Cardiac muscle cell (in vitro differentiated cells and primary cell): ENCODE data around the gene BMPER. TPM values are rescaled to one million over a fixed set of nuclear protein-coding genes. Genes with fewer than 3 reads are reported as not detected.
A peak's percentile ranks its signal among the peaks of the same experiment; 100 is the strongest.

Experiments
- DNase-seq, 2 donors: peaks; one replicate each; pipeline versions ENCODE4 v3.0.0 to v3.0.0-alpha.2; 2010 to 2017; ENCODE audit warnings: low read depth in 1 of 2, low spot score in 1 of 2
- H3K27ac ChIP-seq: fragments of 200-600 bp; sonication (generic); 2 replicates; pipeline ENCODE4 v1.5.1; 2016
- H3K27me3 ChIP-seq: fragments of 200-600 bp; sonication (generic); 2 replicates; pipeline ENCODE4 v1.6.0; 2016; ENCODE audit warnings: control low read depth
- H3K36me3 ChIP-seq: fragments of 200-600 bp; sonication (generic); 2 replicates; pipeline ENCODE4 v1.5.1; 2016; ENCODE audit warnings: control low read depth
- H3K4me1 ChIP-seq: fragments of 200-600 bp; sonication (generic); 2 replicates; pipeline ENCODE4 v1.8.1; 2017; ENCODE audit warnings: low read depth, mild to moderate bottlenecking, mixed run types
- H3K4me3 ChIP-seq: fragments of 200-600 bp; sonication (generic); 2 replicates; pipeline ENCODE4 v1.5.1; 2016; ENCODE audit warnings: mild to moderate bottlenecking
- H3K9me3 ChIP-seq: fragments of 200-600 bp; sonication (generic); 2 replicates; pipeline ENCODE4 v1.5.1; 2017; ENCODE audit warnings: low read depth, mild to moderate bottlenecking, control low read depth
- polyA plus RNA-seq: library from polyadenylated mRNA; unstranded; fragments of >200 nt; fragmentation: Nextera tagmentation; extraction: Ambion mirVana; gene quantifications from 2 replicates; pipeline ENCODE4 v1.2.1, GENCODE V29; 2016
- total RNA-seq: library from RNA; depleted of rRNA; stranded (reverse); fragments of >200 nt; gene quantifications from 2 replicates; pipeline ENCODE4 v1.2.3, GENCODE V29; 2016
- TF ChIP-seq, protein P1 (sequence below): IDR thresholded peaks from 2 replicates; pipeline ENCODE4 v1.5.1; 2012; ENCODE audit warnings: low read depth, mild to moderate bottlenecking, low read length

BMPER gene
- total and polyA plus RNA-seq, 2 experiments from 2014 or later: 53.6 to 138 TPM

DNA sequence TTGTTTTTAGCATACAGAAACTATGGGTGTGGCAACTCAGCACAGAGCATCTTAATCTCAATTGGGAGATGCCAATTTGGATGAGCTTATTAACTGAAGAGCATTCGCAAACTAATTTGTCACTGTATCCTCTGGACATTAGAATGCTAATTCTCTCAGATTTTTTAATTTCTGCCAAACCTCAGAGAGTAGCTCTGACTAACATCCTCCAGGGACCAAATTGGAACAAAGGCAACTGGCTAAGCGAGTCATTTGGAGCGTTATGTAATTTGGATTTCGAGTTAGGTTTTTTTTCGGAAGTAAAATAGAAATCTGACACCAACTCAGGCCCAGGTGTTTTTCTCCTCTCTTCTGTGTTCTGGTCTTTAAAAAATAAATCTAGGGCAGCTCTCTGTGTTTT is 201.9 kb downstream of the BMPER start:
- Histone ChIP-seq H3K27me3 (no peaks in the 10 kb centered on the region), H3K4me3 (no peak overlapping the region), H3K36me3 (no peaks in the 10 kb centered on the region), H3K27ac (peak overlapping the region; percentile 61), H3K9me3 (no peaks in the 10 kb centered on the region), H3K4me1 (peaks cover 42% of the 10 kb centered on the region)
- TF ChIP-seq, protein P1, sequence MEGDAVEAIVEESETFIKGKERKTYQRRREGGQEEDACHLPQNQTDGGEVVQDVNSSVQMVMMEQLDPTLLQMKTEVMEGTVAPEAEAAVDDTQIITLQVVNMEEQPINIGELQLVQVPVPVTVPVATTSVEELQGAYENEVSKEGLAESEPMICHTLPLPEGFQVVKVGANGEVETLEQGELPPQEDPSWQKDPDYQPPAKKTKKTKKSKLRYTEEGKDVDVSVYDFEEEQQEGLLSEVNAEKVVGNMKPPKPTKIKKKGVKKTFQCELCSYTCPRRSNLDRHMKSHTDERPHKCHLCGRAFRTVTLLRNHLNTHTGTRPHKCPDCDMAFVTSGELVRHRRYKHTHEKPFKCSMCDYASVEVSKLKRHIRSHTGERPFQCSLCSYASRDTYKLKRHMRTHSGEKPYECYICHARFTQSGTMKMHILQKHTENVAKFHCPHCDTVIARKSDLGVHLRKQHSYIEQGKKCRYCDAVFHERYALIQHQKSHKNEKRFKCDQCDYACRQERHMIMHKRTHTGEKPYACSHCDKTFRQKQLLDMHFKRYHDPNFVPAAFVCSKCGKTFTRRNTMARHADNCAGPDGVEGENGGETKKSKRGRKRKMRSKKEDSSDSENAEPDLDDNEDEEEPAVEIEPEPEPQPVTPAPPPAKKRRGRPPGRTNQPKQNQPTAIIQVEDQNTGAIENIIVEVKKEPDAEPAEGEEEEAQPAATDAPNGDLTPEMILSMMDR: no peak
- peak in 1 of 2 donors; percentile 86 for DNase-seq

DNA sequence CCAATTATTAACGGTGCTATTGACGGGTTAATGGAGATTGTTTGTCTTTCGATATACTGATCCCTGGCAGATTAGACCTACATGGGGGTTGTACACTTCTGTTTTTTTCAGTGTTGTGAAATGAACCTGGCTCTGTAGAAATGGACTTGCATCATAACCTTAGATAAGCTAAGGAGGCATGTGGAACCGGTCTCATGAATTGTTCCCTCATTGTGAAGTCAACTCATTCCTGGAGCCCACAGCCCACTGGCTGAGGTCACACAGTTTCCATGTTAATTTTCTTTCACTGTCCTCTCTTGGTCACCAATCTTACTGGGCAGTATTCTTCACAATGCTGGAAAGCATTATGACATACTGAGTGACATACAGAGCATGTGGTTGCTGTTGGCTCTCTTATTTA is 202.8 kb downstream of the BMPER start:
- no peak overlapping the region for H3K4me3 ChIP-seq
- H3K27ac ChIP-seq: peak overlapping the region; percentile 61
- no peaks in the 10 kb centered on the region for H3K9me3 ChIP-seq
- peaks cover 38% of the 10 kb centered on the region for H3K4me1 ChIP-seq
- no peaks in the 10 kb centered on the region for H3K27me3 ChIP-seq
- peak in 1 of 2 donors; percentile 88 for DNase-seq
- H3K36me3 ChIP-seq: no peaks in the 10 kb centered on the region
- TF ChIP-seq, protein P1: no peak

DNA sequence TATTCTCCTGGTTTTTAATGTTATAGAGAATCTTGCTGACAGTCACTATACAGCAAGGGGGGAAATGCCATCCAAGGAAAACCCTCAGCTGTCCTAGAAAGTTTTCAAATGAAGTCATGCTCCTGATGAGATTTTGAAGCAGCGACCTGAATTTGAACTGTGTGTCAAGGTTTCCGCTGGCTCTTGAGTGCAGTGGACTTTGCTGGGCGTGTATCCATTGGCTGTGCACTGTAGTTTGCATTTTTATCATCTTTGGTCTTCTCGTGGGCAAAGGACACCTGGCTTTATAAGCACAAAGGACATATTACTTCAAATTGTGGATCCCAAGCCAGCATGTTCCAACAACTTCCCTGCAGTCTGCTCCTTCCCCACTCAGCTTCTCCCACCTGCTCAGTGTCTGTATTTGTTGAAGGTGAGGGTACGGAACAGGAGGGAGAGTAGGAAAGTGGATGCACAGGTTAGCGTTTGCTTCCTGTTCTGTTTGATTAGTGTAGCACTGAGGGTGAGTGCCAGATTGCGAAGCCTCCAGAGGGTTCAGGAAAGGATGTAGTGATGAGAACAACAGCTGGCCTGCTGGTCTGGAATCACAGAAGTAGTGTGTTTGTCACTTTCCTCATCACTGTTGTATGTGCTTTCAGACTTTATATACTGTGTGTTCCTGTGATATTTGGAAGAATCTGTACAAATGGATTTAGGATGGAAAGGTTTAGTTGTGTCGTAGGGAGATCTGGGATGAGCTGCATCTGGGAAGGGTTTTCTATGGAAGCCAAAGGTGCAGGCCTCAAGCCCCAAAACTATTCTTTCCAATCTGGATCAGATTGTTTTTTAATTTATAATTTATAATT is 204.8 kb downstream of the BMPER start:
- DNase-seq: peak; percentile 21 to 29
- TF ChIP-seq, protein P1: no peak
- no peaks in the 10 kb centered on the region for H3K36me3 ChIP-seq
- H3K4me3 ChIP-seq: no peak overlapping the region
- no peaks in the 10 kb centered on the region for H3K27me3 ChIP-seq
- H3K9me3 ChIP-seq: no peaks in the 10 kb centered on the region
- H3K4me1 ChIP-seq: peaks cover 26% of the 10 kb centered on the region
- peak overlapping the region; percentile 77 for H3K27ac ChIP-seq

DNA sequence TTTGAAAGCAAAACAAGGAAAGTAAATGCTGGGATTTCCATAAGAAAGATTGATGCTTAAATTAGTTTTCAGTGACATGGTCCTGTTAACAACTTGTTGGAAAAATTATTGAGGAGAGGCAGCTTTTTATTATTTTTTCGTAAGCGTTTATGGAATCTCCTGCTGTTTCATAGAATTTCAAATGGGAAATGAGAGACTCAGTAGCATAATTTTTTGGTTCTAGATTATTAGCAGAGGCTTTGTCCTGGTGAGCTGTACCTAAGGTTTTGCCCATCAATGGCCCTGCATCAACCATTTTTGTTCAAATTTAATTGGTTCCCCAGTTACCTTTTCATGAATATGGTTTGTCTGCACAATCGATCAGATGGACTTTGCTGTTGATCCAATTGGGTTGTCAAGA is 205.7 kb downstream of the BMPER start:
- Histone ChIP-seq H3K36me3 (no peaks in the 10 kb centered on the region), H3K4me1 (peaks cover 26% of the 10 kb centered on the region), H3K27ac (peak overlapping the region; percentile 77), H3K4me3 (no peak overlapping the region), H3K9me3 (no peaks in the 10 kb centered on the region), H3K27me3 (no peaks in the 10 kb centered on the region)
- TF ChIP-seq, protein P1: no peak
- no peak for DNase-seq

DNA sequence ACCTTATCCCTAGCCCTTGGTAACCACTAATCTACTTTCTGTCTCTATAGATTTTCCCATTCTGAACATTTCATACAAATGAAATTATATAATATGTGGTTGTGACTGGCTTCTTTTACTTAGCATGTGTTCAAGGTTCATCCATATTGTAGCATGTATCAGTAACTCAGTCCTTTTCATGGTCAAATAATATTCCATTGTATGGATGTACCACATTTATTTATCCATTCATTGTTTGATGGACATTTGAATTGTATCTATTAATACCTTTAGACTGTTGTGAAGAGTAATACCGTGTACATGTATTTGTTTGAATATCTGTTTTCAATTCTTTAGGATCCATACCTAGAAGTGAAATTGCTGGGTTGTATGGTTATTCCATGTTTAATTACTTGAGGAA is 210.2 kb downstream of the BMPER start:
- Histone ChIP-seq H3K4me3 (no peak overlapping the region), H3K4me1 (peaks cover 2% of the 10 kb centered on the region), H3K36me3 (no peaks in the 10 kb centered on the region), H3K27ac (no peak overlapping the region), H3K27me3 (no peaks in the 10 kb centered on the region), H3K9me3 (no peaks in the 10 kb centered on the region)
- TF ChIP-seq, protein P1: no peak
- no peak for DNase-seq
